B cell (primary cell): ENCODE measurements around the gene FKBP9. TPM values are rescaled to one million over a fixed set of nuclear protein-coding genes. Genes with fewer than 3 reads are reported as not detected.

ENCODE experiments used
- ATAC-seq: fragments of 200-7000 bp; cut with Tn5 transposase; one replicate; pipeline ENCODE4 v1.10.0; 2021; ENCODE audit warnings: low read depth, mild to moderate bottlenecking, moderate number of reproducible peaks, moderate library complexity
- CTCF ChIA-PET: fragments of 350-600 bp; sonication (Branson Sonifier 250); formaldehyde crosslinking; loops from one replicate; lab custom pipeline; 2021; ENCODE audit warnings: antibody characterized with exemption, inconsistent platforms; lab: Charles Lee
- POLR2A ChIA-PET: fragments of 350-600 bp; sonication (Branson Sonifier 250); formaldehyde crosslinking; loops from one replicate; lab custom pipeline; 2021; ENCODE audit warnings: antibody characterized with exemption; lab: Charles Lee
- DNase-seq: peaks from one replicate; pipeline ENCODE4 v3.0.0; 2013
- H2AFZ ChIP-seq: 2 replicates; pipeline ENCODE4 v1.6.1; 2012; ENCODE audit warnings: mild to moderate bottlenecking, low read depth, low read length; ENCODE audit not compliant: insufficient read depth, poor library complexity, severe bottlenecking
- H3K27ac ChIP-seq, 2 donors: 1 replicate in 1 of 2; 2 replicates in 1 of 2; pipeline ENCODE4 v1.5.1; 2012 to 2013; ENCODE audit warnings: low read length in 2 of 2, mild to moderate bottlenecking in 2 of 2, moderate library complexity in 1 of 2
- H3K27me3 ChIP-seq, 4 experiments: fragments of 200-600 bp in 1 of 4; sonication (generic) in 1 of 4; replicated peaks in 1 of 4; 1 replicate in 2 of 4; 2 replicates in 2 of 4; pipeline versions ENCODE4 v1.6.1 to v1.7.0; 2013 to 2016; ENCODE audit warnings: low read length in 3 of 4, mild to moderate bottlenecking in 2 of 4, mixed read lengths in 1 of 4, moderate library complexity in 1 of 4; ENCODE audit not compliant: insufficient read depth in 4 of 4, control insufficient read depth in 3 of 4; ENCODE audit errors: control extremely low read depth in 1 of 4
- H3K36me3 ChIP-seq, 2 experiments: replicated peaks in 1 of 2; 1 replicate in 1 of 2; 2 replicates in 1 of 2; pipeline versions ENCODE4 v1.6.1 to v1.7.1; 2013; ENCODE audit warnings: low read length in 1 of 2; ENCODE audit not compliant: insufficient read depth in 2 of 2, control insufficient read depth in 1 of 2; ENCODE audit errors: control extremely low read depth in 1 of 2, extremely low read depth in 1 of 2
- H3K4me1 ChIP-seq, 2 donors: fragments of 200-600 bp in 1 of 2; sonication (generic) in 1 of 2; 1 replicate in 1 of 2; 2 replicates in 1 of 2; pipeline versions ENCODE4 v1.5.1 to v1.6.1; 2013 to 2017; ENCODE audit warnings: low read length in 2 of 2; ENCODE audit not compliant: control insufficient read depth in 2 of 2, insufficient read depth in 2 of 2
- H3K4me2 ChIP-seq: replicated peaks from 2 replicates; pipeline ENCODE3; 2012; ENCODE audit warnings: mild to moderate bottlenecking, low read depth, low read length; ENCODE audit not compliant: poor library complexity, severe bottlenecking
- H3K4me3 ChIP-seq, 5 experiments: fragments of 200-600 bp in 1 of 5; sonication (generic) in 1 of 5; 1 replicate in 3 of 5; 2 replicates in 2 of 5; pipeline versions ENCODE4 v1.5.1 to v1.7.0; 2011 to 2016; ENCODE audit warnings: low read length in 4 of 5, mild to moderate bottlenecking in 4 of 5, low read depth in 2 of 5, control low read depth in 1 of 5, moderate library complexity in 1 of 5; ENCODE audit not compliant: insufficient read depth in 1 of 5; ENCODE audit errors: control extremely low read depth in 1 of 5, extremely low read depth in 1 of 5
- H3K79me2 ChIP-seq: fragments of 200-600 bp; sonication (generic); one replicate; pipeline ENCODE4 v1.6.0; 2016; ENCODE audit warnings: low read length; ENCODE audit not compliant: control insufficient read depth, insufficient read depth
- H3K9ac ChIP-seq: fragments of 200-600 bp; sonication (generic); 2 replicates; pipeline ENCODE4 v1.6.1; 2017; ENCODE audit warnings: mild to moderate bottlenecking, low read length, moderate library complexity
- H3K9me3 ChIP-seq, 3 donors: one replicate each; pipeline versions ENCODE4 v1.6.1 to v1.7.1; 2013; ENCODE audit warnings: low read length in 2 of 3; ENCODE audit not compliant: control insufficient read depth in 2 of 3, insufficient read depth in 1 of 3; ENCODE audit errors: control extremely low read depth in 1 of 3
- H4K20me1 ChIP-seq: 2 replicates; pipeline ENCODE4 v1.6.0; 2012; ENCODE audit warnings: mild to moderate bottlenecking, low read length; ENCODE audit not compliant: insufficient read depth, control insufficient read depth, poor library complexity, severe bottlenecking
- H3K27ac Mint-ChIP-seq: one replicate; pipeline ENCODE4 v1.8.0; 2021; ENCODE audit warnings: mixed read lengths
- H3K27me3 Mint-ChIP-seq: one replicate; pipeline ENCODE4 v1.8.0; 2021; ENCODE audit warnings: mixed read lengths
- H3K4me1 Mint-ChIP-seq: one replicate; pipeline ENCODE4 v1.8.0; 2021; ENCODE audit warnings: mixed read lengths
- H3K4me3 Mint-ChIP-seq: one replicate; pipeline ENCODE4 v1.8.0; 2021; ENCODE audit warnings: mixed read lengths
- H3K9me3 Mint-ChIP-seq: one replicate; pipeline ENCODE4 v1.8.0; 2022; ENCODE audit warnings: mixed read lengths; ENCODE audit not compliant: insufficient read depth
- CTCF ChIP-seq: fragments of 200-600 bp; IDR thresholded peaks from one replicate; pipeline ENCODE4 v1.8.0; 2022; ENCODE audit warnings: antibody characterized with exemption, mild to moderate bottlenecking
- EZH2 ChIP-seq: IDR thresholded peaks from 2 replicates; pipeline ENCODE4 v1.6.1; 2012; ENCODE audit warnings: borderline replicate concordance, low read depth, mild to moderate bottlenecking, moderate library complexity, low read length; ENCODE audit not compliant: insufficient read depth, poor library complexity, severe bottlenecking
- WGBS: methylation state at CpG from one replicate; pipeline ENCODE4 v1.1.5; 2013; ENCODE audit warnings: missing lambda C conversion rate; ENCODE audit not compliant: insufficient coverage; 5-methylcytosine and 5-hydroxymethylcytosine counted together
- intact Hi-C: fragments of 100-400 bp; cut with micrococcal nuclease; formaldehyde crosslinking; loops from one replicate; pipeline ENCODE4 v1.10.0; 2022
- polyA plus RNA-seq: library from polyadenylated mRNA; depleted of rRNA; stranded (reverse); fragments of >200 nt; gene quantifications from 2 replicates; pipeline ENCODE4 v1.2.3, GENCODE V29; 2012
- total RNA-seq, 2 donors: library from RNA; stranded (reverse); fragments of 120-200 nt in 1 of 2; gene quantifications; 1 replicate in 1 of 2; 2 replicates in 1 of 2; pipeline versions ENCODE4 v1.2.3 to v1.2.4, GENCODE V29; 2013 to 2022

The FKBP9 gene
- total and polyA plus RNA-seq, 2 donors (not counting 1 experiment from before 2014, with no cell fraction given): 0.52 to 0.98 TPM

DNA sequence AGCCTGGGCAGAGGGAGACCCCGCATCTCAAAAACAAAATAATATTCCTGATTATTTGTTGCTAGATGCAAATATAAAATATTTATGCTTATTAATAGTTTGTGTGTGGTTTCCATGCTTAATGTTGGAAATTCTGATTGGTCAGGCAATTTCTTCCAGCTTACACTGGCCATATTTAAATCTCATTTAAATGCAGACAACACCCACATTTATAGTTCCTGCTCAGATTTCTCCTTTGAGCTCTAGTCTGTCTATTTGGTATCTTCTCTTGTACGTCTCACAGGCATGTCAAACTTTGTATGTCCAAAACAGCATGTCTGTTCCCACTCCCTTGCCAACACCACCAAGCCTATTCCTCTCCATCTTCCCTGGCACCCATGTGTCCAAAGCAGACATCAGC is 52.5 kb downstream of the FKBP9 start:
- ChIA-PET CTCF (interaction anchor here (1.1 kb wide), 1 partner anchor 97 kb away, joined by 3 read pairs; no protein-coding TSS in a partner anchor), POLR2A (no interaction called here)
- DNase-seq: no peak
- 88% methylated on average over 1 of the region's 2 CpGs for WGBS
- no peak overlapping the region for H2AFZ ChIP-seq
- H3K4me1 ChIP-seq: no peaks in the 10 kb centered on the region
- H3K4me3 Mint-ChIP-seq: no peak overlapping the region
- no peaks in the 10 kb centered on the region for H4K20me1 ChIP-seq
- H3K4me3 ChIP-seq: no peak overlapping the region
- no peaks in the 10 kb centered on the region for H3K9me3 ChIP-seq
- no peak for ATAC-seq
- no peaks in the 10 kb centered on the region for H3K27me3 Mint-ChIP-seq
- no peaks in the 10 kb centered on the region for H3K4me1 Mint-ChIP-seq
- peak overlapping the region in 1 of 2 donors; percentile 3 for H3K27ac ChIP-seq
- no peaks in the 10 kb centered on the region for H3K79me2 ChIP-seq
- peaks cover 0 to 19% of the 10 kb centered on the region in 2 experiments for H3K36me3 ChIP-seq
- H3K9ac ChIP-seq: no peak overlapping the region
- intact Hi-C loops: no loop called here
- no peaks in the 10 kb centered on the region for H3K27me3 ChIP-seq
- no peak overlapping the region for H3K27ac Mint-ChIP-seq
- no peaks in the 10 kb centered on the region for H3K9me3 Mint-ChIP-seq
- H3K4me2 ChIP-seq: no peak overlapping the region
- TF ChIP-seq EZH2 (no peak), CTCF (no peak)

- DNase-seq (no peak), ATAC-seq (no peak)
- no peaks in the 10 kb centered on the region for H3K9me3 Mint-ChIP-seq
- H4K20me1 ChIP-seq: no peaks in the 10 kb centered on the region
- no peak overlapping the region for H3K4me3 Mint-ChIP-seq
- POLR2A ChIA-PET: no interaction called here
- no peaks in the 10 kb centered on the region for H3K9me3 ChIP-seq
- H2AFZ ChIP-seq: no peak overlapping the region
- H3K27ac Mint-ChIP-seq: no peak overlapping the region
- H3K27ac ChIP-seq: no peak overlapping the region
- H3K4me3 ChIP-seq: no peak overlapping the region
- TF ChIP-seq EZH2: no peak
- TF ChIP-seq CTCF: no peak
- H3K27me3 Mint-ChIP-seq: no peaks in the 10 kb centered on the region
- no peaks in the 10 kb centered on the region for H3K79me2 ChIP-seq
- H3K9ac ChIP-seq: no peak overlapping the region
- CTCF ChIA-PET: no interaction called here
- H3K4me2 ChIP-seq: no peak overlapping the region
- H3K36me3 ChIP-seq: peaks cover 2 to 32% of the 10 kb centered on the region in 2 experiments
- H3K27me3 ChIP-seq: no peaks in the 10 kb centered on the region
- H3K4me1 Mint-ChIP-seq: no peaks in the 10 kb centered on the region
- no peaks in the 10 kb centered on the region for H3K4me1 ChIP-seq
- intact Hi-C loops: no loop called here
These were observed 55.1 kb downstream of the FKBP9 start for GRCh38 chr7:33012364-33012763.
